SW 1271 (cell line): ENCODE data around the gene NME3.

Source experiments
- DNase-seq, 2 experiments: peaks; one replicate each; lab custom pipeline; 2025; lab: John Stamatoyannopoulos, UW

NME3 gene

DNA sequence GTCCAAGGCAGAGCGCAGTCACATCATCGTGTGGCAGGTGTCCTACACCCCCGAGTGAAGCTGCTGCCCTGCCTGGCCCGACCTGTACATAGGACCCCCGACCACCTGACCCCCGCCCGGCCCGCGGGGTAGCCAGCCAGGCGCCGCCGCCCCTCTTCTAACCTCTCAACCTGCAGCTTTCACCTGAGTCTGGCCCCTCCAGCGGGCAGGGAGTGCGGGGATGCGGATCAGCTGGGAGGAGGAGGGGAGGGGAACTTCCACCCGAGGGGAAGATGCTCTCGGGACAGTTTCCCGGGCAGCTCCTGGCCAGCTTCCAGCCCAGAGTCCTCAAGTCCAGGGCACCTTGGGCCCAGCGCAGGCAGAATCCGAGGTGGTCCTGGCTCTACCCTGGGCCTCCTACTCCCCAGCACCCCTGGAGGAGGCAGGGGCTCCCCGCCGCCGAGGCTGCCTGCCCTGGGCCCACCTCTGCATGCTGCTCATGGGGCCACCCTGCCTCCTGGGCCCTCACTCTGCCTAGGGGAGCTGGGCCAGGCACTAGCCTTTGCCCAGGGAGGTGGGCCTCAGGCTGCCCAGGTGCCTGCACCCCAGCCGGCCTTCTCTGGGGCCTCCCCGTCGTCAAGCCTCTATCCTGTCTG is 2.5 kb downstream of the NME3 start:
- DNase-seq, result no peak

DNA sequence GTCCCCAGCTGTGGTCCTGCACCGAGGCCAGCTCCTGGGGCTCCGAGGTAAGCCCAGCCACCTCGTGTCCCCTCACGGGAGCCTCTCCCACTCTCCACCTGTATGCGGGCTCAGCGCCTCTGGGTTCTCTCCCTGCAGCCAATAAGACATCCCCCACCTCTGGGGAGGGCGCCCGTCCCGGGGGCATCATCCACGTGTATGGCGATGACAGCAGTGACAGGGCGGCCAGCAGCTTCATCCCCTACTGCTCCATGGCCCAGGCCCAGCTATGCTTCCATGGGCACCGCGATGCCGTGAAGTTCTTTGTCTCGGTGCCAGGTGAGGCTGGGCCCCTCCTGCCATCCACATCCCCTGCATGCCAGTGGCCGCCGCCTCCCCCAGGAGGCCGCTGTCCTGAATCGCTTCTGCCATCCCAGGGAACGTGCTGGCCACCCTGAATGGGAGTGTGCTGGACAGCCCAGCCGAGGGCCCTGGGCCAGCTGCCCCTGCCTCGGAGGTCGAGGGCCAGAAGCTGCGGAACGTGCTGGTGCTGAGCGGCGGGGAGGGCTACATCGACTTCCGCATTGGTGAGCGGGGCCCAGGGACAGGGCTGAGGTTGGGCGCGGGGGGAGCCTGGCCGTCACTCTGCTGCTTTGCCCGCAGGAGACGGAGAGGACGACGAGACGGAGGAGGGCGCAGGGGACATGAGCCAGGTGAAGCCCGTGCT is 3.1 kb downstream of the NME3 start:
- no peak for DNase-seq

DNA sequence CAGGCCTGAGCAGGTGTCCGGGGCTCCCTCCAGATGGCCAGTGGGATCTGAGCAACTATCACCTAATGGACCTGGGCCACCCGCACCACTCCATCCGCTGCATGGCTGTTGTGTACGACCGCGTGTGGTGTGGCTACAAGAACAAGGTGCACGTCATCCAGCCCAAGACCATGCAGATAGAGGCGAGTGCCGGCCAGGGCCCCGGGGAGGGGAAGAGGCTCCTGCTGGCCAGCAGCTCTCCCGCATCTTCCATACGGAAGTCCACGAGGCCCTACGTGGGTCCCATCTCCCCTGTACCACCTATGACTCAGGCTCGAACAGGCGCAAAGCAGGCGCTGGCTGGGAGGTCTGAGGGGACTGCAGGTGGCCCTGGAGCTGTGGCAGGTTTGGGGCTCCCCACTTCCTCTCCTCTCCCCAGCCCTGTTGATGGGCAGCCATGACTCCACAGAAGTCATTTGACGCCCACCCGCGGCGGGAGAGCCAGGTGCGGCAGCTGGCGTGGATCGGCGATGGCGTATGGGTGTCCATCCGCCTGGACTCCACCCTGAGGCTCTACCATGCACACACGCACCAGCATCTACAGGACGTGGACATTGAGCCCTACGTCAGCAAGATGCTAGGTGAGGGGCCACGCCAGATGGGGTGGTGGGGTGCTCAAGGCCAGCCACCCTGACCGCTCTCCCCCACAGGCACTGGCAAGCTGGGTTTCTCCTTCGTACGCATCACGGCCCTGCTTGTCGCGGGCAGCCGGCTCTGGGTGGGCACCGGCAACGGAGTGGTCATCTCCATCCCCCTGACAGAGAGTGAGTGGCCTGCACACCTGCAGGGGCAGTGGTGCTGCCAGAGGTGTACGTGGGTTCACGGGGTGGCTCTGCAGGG is 4.0 kb downstream of the NME3 start:
- no peak for DNase-seq

DNA sequence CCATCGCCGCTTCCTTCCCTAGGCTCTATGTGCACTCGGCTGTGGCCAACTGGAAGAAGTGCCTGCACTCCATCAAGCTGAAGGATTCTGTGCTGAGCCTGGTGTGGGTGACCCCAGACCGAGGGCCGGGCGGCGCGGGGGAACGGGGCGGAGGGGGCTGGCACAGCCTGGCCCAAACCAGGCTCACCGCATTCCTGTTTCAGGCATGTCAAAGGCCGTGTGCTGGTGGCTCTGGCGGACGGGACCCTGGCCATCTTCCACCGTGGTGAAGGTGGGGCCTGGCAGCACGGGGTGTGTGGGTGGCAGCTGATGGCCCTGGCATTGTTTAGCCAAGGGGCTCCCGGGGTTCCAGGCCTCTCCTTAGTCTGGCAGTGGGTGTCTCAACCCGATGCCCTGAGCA is 4.6 kb downstream of the NME3 start:
- no peak for DNase-seq

DNA sequence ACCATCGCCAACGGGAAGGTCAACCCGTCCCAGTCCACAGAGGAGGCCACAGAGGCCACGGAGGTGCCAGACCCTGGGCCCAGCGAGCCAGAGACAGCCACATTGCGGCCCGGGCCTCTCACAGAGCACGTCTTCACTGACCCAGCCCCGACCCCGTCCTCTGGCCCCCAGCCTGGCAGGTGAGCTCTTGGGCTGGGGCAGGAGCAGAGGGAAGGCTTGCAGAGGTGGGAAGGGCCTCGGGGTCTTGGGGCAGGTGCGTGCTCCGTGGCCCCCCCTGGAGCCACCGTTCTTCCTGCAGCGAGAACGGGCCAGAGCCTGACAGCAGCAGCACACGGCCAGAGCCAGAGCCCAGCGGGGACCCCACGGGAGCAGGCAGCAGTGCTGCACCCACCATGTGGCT is 5.1 kb downstream of the NME3 start:
- DNase-seq, result no peak

DNA sequence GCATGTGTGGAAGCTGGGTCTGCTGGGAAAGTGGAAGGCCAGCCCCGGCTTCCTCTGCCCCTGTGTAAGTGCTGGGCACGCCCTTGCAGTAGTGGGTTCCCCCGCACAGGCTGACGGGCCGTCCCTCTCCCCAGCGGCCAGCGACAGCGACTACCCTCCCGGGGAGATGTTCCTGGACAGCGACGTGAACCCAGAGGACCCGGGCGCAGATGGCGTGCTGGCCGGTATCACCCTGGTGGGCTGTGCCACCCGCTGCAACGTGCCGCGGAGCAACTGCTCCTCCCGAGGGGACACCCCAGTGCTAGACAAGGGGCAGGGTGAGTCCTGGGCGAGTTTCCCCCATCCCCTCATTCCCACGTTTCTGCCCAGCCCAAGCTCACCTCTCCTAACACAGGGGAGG is 5.5 kb downstream of the NME3 start:
- no peak for DNase-seq

DNA sequence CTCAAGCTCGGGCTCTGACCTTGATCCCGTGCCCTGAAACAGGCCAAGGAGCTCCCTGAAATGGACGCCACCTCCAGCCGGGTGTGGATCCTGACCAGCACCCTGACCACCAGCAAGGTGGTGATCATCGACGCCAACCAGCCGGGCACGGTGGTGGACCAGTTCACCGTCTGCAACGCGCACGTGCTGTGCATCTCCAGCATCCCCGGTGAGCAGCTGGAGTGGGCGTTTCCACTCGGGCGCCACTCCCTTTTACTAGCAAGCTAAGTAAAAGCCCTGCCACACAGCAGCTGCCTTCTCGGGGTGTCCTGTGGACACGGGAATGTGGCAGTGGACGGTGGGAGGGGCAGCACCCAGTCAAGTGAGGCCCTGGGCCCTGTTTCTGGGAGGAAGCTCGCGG is 6.4 kb downstream of the NME3 start:
- no peak for DNase-seq

DNA sequence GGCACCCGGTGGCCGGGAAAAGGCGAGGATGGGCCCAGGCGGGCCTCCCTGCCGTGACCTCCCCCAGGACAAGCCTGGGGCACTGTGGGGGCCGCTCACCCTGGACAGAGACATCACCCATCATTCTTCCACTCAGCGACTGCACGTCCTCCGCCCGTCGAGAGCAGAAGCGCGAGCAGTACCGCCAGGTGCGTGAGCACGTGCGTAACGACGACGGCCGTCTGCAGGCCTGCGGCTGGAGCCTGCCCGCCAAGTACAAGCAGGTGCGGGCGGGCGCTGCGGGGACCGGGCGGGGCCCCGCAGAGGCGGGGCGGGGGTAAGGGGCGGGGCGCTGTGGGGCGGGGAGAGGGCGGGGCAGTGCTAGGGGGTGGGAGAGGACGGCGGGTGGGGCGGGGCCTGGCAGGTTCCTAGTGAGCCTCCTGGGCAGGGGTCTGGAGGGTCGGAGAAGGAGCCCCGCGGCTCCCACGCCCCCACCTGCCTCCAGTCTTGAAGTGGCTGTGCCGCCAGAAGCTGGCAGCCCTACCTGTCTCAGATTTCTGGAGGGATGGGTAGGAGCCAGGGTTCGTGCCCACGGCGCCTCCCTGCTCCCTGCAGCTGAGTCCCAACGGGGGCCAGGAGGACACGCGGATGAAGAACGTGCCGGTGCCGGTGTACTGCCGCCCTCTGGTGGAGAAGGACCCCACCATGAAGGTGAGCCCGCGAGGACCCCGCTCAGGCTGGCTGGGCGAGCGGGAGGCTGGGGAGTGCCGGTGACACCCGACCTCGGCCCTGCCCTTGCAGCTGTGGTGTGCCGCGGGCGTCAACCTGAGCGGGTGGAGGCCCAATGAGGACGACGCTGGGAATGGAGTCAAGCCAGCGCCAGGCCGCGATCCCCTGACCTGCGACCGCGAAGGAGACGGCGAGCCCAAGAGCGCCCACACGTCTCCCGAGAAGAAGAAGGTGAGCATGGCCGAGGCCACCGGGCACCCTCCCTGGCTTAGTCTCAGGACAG is 7.5 kb downstream of the NME3 start:
- no peak for DNase-seq

DNA sequence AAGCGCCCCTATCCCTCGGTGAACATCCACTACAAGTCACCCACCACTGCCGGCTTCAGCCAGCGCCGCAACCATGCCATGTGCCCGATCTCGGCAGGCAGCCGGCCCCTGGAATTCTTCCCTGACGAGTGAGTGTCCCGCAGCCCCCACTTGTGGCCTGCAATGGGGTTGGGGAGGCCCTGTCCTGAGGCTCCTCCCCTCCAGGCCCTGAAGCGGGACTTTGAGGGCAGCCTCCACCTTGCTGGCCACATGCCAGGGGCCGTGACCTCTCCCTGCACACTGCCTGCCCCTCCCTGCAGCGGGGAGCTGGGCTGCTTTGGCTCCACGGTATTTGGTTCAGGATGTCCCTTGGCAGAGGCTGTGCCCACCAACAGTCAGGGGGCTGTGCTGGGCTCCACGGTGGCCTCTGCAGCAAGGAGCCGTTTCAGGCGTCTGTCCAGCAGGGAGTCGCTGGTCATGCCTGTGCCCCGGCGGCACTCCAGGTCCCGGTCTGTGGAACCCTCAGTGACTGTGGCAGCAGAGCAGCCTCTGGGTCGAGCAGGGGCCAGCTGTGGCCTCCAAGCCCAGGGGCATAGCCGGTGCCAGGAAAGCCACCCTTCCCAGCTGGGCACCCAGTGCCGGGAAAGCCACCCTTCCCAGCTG is 8.3 kb downstream of the NME3 start:
- no peak for DNase-seq

DNA sequence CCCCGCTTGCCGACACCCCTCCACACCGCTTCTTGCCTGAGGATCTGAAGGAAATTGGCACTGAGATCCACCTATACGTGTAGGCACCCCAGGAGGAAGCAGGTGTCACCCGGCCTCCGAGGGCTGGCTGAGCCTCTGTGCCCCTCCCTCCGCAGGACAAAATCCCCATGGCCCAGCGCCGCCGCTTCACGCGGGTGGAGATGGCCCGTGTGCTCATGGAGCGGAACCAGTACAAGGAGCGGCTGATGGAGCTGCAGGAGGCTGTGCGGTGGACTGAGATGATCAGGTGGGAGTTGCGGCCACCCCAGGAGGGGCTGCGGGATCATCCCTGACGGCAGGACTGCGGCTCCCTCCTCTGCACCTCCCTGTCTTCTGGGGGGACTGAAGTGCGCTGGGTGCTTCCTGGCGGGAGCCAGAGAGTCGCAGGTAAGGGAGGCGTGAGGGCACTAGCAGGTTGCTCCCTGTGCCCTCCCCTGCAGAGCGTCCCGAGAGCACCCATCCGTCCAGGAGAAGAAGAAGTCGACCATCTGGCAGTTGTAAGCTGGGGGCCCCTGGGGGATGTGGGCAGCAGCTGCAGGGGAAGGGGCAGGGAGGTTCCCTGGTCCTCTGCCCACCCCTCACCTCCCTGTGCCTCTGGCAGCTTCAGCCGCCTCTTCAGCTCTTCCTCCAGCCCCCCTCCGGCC is 9.0 kb downstream of the NME3 start:
- no peak for DNase-seq

DNA sequence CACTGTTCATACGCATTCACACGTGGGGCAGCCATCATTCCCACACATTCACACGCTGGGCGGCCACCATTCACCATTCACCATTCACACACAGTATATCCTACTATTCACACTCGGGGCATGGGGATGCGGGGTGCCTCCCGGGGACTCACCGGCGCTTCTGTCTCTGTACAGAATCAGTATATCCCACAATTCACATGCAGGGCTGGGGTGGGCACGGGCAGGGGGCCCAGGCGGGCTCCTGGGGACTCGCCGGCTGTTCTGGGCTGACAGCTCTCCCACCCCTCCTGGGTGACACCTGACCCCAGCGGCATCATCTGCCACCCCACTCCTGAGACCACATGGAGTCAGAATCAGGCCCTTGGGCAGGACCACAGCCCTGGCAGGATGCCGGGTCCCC is 9.6 kb downstream of the NME3 start:
- no peak for DNase-seq

DNA sequence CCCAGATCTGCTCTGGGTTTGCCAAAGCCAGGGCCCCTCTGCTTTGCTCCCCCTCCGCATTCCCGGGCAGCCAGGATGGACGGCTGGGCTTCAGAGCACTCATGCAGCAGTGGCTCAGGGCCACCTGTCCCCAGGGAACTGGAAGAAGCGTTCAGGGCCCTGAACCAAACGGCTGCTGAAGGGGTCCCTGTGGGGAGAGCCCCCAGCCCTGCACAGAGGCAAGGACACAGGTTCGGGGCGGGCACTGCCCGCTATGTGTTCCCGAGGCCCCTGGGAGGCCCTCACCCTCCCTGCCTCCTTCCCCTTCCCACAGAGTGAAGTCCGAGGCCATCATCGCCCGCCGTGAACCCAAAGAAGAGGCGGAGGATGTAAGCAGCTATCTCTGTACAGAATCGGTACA is 10.4 kb downstream of the NME3 start:
- no peak for DNase-seq

DNA sequence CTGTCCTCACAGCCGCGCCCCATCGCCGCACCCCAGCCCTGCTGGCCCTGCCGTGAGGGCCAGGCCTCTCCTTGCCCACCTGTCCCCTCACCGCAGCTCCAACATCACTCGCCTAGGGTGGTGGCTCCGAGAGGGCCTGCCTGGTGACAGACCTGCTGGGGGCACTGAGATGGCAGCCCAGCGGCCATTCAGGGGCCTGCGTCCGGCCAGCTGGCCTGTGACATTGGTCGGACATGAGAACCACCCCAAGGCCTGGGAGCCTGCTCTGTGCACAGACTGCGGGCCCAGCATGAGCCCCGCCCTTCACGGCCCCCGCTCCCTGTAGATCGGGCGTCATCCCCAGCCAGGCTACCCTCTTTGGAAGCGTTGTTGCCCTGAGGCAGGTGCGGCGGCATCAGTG is 11.8 kb downstream of the NME3 start:
- DNase-seq, result no peak

DNA sequence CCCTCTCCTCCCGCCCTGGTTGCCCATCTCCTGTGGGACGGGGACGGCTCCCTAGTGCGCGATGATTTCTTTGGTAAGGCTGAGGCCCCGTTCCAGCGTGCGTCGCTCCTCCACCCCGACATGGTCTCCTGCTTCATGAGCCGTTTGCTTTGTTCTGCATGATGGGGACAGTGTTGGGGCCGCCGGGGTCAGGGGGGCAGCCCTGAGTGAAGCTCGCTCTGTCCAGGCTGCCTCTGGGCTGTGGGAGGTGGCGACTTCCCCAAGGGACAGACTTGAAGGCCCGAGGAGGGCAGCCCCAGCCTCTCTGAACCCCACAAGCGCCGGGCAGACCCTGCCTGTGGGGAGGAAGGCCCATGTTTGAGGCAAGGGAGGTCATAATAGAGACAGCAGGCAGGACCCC is 12.4 kb downstream of the NME3 start:
- DNase-seq, result no peak

DNA sequence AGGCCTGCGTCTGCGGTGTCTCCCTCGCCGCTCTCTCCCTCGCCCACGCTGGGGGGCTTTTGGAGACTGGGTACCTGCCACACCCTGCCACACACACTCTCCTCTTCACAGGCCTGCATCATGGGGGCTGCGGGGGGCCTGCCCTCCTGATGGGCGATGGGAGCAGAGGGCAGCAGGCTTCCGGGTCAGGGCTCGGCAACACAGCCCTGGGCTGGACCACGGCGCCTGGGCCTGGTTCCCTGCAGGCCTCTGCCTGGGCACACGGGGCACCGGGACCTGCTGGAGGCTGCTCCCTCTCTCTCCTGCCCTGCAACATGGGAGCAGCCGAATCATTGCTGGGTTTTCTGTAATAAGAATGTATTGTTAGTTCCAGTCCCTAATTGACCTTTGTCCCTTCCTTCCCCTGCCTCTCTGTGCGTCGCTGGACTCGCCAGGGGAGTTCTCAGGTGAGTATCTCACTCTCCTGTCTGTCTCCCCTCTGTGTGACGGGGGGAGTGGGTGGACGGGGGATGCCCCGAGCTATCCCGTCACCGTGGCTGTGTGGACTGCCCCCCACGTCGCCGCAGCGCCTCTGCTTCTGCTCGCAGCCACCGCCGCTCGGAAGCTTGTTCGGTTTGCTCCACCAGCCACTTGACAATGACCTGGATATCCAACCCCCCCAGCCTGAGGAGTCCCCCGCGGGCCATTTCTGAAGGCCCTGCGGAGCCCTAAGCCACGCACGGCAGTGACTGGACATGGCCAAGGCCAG is 13.5 kb downstream of the NME3 start:
- DNase-seq, result no peak

DNA sequence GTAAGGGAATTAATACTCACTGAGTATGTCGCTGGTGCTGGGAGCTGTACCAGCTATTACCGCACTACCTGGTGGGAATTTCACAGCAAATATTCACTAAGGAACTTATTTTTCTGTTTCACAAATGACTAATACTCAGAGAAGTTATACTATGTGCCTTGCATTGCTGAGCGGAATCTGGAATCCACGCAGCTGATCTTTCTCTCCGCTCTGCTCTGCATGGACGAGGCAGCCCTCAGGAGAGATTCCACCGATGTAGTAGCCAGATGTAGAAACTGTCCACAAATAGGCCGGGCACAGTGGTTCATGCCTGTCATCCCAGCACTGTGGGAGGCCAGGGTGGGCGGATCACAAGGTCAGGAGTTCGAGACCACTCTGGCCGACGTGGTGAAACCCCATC is 17.1 kb downstream of the NME3 start:
- no peak for DNase-seq

DNA sequence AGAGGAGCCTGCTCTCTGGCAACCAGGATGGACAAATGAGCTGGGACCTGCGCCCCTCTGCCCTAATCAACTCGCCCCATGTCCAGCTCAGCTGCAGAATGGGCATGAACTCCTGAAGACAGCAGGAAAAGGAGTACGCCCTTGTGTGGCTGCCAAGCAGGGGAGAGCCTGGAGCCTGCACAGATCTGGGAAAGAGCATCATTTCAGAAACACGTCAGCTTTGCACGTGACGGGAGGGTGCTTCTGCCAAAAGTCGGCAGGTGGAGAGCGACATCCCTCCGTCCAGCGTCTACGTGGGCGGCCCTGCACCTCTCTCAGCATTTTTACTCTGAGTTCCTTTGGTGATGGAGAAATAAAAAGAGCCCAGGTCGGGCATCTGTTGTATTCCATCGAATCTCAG is 18.5 kb downstream of the NME3 start:
- DNase-seq, result no peak

DNA sequence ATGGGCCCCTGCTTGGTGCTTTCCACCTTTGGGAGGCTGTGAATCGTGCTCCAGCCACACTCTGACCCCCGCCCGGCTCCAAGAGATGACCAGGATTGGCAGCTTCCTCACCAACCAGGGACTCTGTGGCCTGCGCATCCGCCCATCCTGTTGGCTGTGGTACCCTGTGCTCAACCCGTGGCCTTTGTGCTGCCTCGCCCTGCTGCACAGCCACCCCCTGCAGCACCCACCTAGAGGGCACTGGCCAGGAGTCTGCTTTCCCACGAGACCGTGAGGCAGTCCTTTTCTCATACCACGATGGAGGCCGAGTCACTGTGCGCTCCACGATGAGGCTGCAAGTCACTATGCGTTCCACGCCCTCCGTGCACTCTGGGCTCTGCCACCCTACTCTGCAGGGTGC is 19.4 kb downstream of the NME3 start:
- DNase-seq, result no peak

DNA sequence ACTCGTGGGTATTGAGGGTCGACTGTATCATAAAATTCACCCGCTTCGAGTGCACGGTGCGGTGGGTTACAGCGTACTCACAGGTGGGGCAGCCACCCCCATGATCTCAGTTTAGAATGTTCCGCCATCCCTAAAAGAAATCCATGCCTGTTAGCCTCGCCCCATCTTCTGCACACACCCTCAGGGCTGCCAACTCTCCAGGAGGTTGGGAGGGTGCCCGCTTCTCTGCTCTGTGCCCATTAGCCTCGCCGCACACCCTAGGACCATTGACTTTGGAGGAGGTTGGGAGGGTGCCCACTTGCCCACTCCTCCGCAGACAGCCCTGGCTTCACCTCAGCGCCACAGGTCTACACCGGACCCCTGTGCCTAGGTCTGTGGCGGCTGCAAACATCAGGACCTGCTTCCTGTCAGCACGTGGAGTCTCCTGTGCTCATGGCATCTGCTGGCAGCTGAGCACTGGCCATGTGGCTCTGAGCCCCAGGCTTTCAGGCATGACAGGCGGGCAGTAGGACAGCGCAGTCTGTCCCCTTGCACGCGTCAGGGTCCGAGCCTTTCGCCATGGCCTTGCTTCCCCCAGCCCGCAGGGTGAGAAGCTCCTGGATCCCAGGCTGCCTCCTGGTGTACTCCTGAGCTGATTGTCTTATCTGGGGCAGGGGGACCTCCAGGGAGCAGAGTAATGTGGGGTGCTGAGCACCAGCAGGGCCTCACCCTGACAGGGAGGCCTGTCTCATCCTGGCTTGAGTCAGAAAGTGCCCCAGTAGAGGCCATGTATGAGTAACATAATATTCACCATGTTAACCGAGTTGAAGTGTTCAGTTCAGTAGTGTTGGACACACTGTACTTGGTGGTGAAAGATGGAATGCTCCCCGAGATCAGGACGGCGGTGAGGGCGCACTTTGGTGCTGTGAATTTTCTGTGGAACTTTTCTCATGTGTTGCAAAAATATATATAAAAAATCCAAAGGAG is 21.9 kb downstream of the NME3 start:
- DNase-seq, result no peak
